ENCODE data around the gene RXRA. TPM values are rescaled to one million over a fixed set of nuclear protein-coding genes. Genes with fewer than 3 reads are reported as not detected.

Gene RXRA
- polyA plus RNA-seq, 1 of the 3 experiments (the other 2 are of a cell fraction): 7.6 TPM

GRCh38 chr9:134326724-134327601, 708 bp downstream of the RXRA start (continued):
- TF ChIP-seq RFX5 (IDR thresholded peaks at IDR 0.05; ENCODE audit: low read length) (no peak), RCOR1 (IDR thresholded peaks at IDR 0.05; ENCODE audit: low read length) (no peak), REST (IDR thresholded peaks at IDR 0.05; ENCODE audit: low read depth, low read length) (no peak)

GRCh38 chr9:134327671-134328231, 1.5 kb downstream of the RXRA start:
- WGBS (ENCODE audit: low lambda C conversion rate): 88% methylated on average over 10 of the region's 10 CpGs
- POLR2A ChIA-PET: interaction anchor here (0.9 to 1.5 kb wide), 2 partner anchors 22 to 38 kb away, joined by 3 to 7 read pairs; no protein-coding TSS in a partner anchor
- no peaks in the 10 kb centered on the region for H3K36me3 ChIP-seq (replicated peaks in 1 of 2; ENCODE audit: control insufficient read depth in 1 of 2, insufficient read depth in 2 of 2, low read length in 1 of 2)
- H3K4me2 ChIP-seq: peak overlapping the region; percentile 99
- no peak for DNase-seq
- CTCF ChIA-PET: interaction anchor here (0.8 to 5.5 kb wide), 6 partner anchors 34 to 157 kb away, joined by 3 to 32 read pairs (median 4); no protein-coding TSS in a partner anchor
- no peak overlapping the region for H3K27ac ChIP-seq (ENCODE audit: low read depth in 2 of 2, low read length in 1 of 2)
- no peaks in the 10 kb centered on the region for H3K9me3 ChIP-seq
- H3K27me3 ChIP-seq (ENCODE audit: insufficient read depth): no peaks in the 10 kb centered on the region
- peak overlapping the region; percentile 72 to 91 for H3K4me3 ChIP-seq (ENCODE audit: low read depth in 2 of 2, low read length in 1 of 2)
- no peaks in the 10 kb centered on the region for H3F3A ChIP-seq (replicated peaks; ENCODE audit: insufficient read depth)
- no peaks in the 10 kb centered on the region for H3K9me2 ChIP-seq
- H3K79me2 ChIP-seq (ENCODE audit: insufficient read depth): peaks cover 59% of the 10 kb centered on the region
- peak overlapping the region; percentile 73; the same call in 1 of the 2 replicates for H3K9ac ChIP-seq
- H3K4me1 ChIP-seq (ENCODE audit: control insufficient read depth in 1 of 2, insufficient read depth in 2 of 2, low read depth in 1 of 2, low read length in 1 of 2): peaks cover 35 to 64% of the 10 kb centered on the region in 2 experiments; a peak in 3 of 4 replicates
- H2AFZ ChIP-seq (ENCODE audit: low read depth): no peak overlapping the region
- H4K20me1 ChIP-seq (ENCODE audit: insufficient read depth): peaks cover 58% of the 10 kb centered on the region
- TF ChIP-seq GATA2 (CRISPR knock-in tag; IDR thresholded peaks at IDR 0.05): no peak
- TF ChIP-seq RXRA (IDR thresholded peaks at IDR 0.05; ENCODE audit: borderline replicate concordance, low read depth): no peak
- TF ChIP-seq JUND (IDR thresholded peaks at IDR 0.05): no peak
- TF ChIP-seq EP300 (IDR thresholded peaks at IDR 0.05; ENCODE audit: borderline replicate concordance in 1 of 2, low read depth in 1 of 2, low read length in 1 of 2): no peak
- no peak for TF ChIP-seq MAX (IDR thresholded peaks at IDR 0.05; ENCODE audit: low read depth)
- TF ChIP-seq PBX3 (IDR thresholded peaks at IDR 0.05): no peak
- no peak for TF ChIP-seq RFX5 (IDR thresholded peaks at IDR 0.05; ENCODE audit: low read length)
- TF ChIP-seq REST (IDR thresholded peaks at IDR 0.05; ENCODE audit: low read depth, low read length): no peak
- TF ChIP-seq RCOR1 (IDR thresholded peaks at IDR 0.05; ENCODE audit: low read length): no peak
- TF ChIP-seq TAF1 (IDR thresholded peaks at IDR 0.05; ENCODE audit: borderline replicate concordance, low read depth, low read length): no peak
- no peak for TF ChIP-seq TEAD4 (IDR thresholded peaks at IDR 0.05; ENCODE audit: borderline replicate concordance, insufficient read depth)
- TF ChIP-seq POLR2AphosphoS5 (IDR thresholded peaks at IDR 0.05; ENCODE audit: low read depth, low read length): no peak
- no peak for TF ChIP-seq EZH2phosphoT487 (IDR thresholded peaks at IDR 0.05; ENCODE audit: borderline replicate concordance, low read depth)
- TF ChIP-seq IRF3 (IDR thresholded peaks at IDR 0.05; ENCODE audit: low read depth, low read length): no peak
- TF ChIP-seq MEF2A (IDR thresholded peaks at IDR 0.05; ENCODE audit: borderline replicate concordance, low read depth): no peak
- no peak for TF ChIP-seq TCF12 (IDR thresholded peaks at IDR 0.05)
- TF ChIP-seq SMC3 (IDR thresholded peaks at IDR 0.05; ENCODE audit: low read depth, low read length): no peak
- no peak for TF ChIP-seq MXI1 (IDR thresholded peaks at IDR 0.05; ENCODE audit: low read depth, low read length)
